ENCODE measurements around the gene LSM4.

LSM4 gene

GRCh38 chr19:18292810-18293641 lies 29.9 kb downstream of the LSM4 start:
- no peak for DNase-seq (ENCODE audit: low read depth in 2 of 2)

GRCh38 chr19:18292462-18292809 lies 30.4 kb downstream of the LSM4 start:
- no peak for DNase-seq (ENCODE audit: low read depth in 2 of 2)

GRCh38 chr19:18291590-18292461 lies 31.1 kb downstream of the LSM4 start:
- peak; percentile 75 to 87 for DNase-seq (ENCODE audit: low read depth in 2 of 2)

DNA sequence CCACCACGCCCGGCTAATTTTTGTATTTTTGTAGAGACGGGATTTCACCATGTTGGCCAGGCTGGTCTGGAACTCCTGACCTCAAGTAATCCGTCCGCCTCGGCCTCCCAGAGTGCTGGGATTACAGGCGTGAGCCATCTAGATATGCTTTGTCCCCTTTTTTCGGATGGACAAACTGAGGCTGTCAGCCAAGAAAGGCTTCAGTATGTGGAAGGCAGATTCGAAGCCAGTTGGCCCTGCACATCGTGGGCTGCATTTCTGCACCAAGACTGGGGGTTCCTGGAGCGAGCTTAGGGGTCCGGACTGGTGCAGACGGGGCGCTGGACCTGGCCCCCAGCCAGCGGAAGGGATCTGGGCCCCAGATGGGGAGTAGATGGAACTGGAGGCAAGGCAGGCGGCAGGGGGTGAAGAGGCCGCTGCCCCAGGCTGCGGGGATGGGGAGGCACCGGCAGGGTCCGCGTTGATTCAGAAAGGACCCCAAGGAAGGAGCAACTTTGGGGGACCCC lies 31.8 kb downstream of the LSM4 start:
- DNase-seq (ENCODE audit: low read depth in 2 of 2) = no peak

DNA sequence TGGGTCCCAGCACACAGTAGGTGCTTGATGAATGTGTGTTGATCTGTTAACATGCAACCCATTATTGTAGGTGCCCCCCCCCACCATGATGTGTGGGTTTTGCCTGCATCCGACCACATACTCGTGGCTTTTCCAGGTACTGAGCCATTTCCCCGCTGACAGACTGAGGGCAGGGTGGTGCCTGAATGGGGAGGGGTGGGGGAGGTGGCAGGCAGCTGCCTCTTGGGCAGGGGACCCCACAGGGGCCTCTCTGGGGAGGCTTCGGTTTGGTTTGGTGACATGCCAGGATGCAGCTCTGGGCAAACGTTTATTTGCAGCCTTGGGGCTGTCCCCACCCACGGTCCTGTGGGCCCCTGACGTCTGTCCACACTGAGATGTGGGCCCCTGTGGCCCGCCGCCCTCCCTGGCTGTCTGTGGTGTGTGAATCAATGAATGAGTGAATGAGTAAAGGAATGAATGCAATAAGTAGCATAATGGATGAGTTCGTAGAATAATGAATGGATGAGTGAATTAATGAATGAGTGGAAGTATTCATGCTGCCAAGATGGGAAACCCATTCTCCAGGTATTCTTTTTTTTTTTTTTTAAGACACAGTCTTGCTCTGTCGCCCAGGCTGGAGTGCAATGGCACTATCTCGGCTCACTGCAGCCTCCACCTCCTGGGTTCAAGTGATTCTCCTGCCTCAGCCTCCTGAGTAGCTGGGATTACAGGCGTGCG lies 32.4 kb downstream of the LSM4 start:
- peak; percentile 85 to 87 for DNase-seq (ENCODE audit: low read depth in 2 of 2)

DNA sequence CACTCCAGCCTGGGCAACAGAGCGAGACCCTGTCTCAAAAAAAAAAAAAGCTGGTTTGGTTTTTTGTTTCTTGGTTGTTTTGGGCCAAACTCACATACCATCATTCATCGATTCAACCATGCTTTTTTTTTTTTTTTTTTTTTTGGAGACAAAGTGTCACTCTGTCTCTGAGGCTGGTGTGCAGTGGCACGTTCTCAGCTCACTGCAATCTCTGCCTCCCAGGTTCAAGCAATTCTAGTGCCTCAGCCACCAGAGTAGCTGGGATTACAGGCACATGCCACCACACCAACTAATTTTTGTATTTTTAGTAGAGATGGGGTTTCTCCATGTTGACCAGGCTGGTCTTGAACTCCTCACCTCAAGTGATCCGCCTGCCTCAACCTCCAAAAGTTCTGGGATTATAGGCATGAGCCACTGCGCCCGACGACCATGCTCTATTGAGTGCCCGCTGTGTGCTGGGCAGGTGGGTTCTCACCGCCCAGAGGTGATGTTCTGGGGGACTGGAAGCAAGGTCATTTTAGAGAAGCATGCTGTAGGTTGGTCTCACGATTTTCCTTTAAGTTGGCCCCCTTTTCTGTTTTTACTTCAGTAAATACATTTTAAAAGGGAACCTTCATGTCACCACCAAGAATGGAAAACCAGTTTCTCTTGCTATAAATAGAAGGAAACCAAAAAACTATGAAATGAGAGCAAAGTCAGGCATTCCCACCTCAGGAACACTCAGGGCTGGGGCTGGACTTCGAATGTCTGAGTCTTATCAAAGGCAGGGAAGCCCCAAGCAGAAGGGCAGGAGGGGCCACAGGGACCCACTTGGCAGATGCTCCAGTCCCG lies 33.2 kb downstream of the LSM4 start:
- DNase-seq (ENCODE audit: low read depth in 2 of 2) = no peak

DNA sequence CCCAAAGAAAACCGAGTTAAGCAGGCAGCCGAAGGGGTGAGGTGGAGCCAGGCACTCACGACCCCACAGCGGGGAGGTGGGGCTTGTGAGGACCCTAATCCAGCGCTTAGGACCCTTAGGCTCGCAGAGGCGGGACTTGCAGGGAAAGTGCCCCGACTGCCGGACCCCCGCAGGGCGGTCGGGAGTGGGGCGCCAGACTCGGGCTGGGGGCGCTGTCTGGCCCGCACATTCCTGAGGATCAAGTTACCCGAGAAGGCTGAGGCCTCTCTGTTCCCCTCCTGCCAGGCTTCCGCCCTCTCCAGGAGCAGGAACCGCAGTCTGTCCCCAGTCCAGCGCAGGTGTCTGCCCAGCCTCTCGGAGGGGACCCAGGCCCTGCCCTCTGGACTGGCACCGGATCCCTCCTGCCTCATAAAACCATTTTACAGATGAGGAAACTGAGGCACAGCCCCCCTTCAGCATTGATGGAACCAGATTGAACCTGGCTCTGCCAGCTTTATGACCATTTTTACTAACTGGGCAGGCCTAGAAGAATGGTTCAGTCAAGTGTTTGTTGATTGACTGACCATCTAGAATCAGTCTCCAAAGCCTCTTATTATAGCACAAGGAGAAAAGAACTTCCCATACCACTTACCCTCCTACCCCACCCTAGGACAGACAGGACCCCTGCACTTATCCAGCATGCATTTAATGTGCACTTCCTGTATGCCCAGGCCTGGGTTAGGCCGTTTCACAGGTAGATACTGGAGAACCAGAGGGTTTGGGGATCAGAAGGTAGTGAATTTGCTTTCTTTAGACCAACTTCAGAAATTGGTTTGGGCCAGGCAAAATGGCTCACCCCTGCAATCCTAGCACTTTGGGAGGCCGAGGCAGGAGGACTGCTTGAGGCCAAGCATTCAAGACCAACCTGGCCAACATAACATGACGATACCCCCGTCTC lies 34.8 kb downstream of the LSM4 start:
- no peak for DNase-seq (ENCODE audit: low read depth in 2 of 2)

GRCh38 chr19:18286973-18287635 lies 35.8 kb downstream of the LSM4 start:
- no peak for DNase-seq (ENCODE audit: low read depth in 2 of 2)

GRCh38 chr19:18284712-18285360 lies 38.0 kb downstream of the LSM4 start:
- DNase-seq (ENCODE audit: low read depth in 2 of 2) = no peak

DNA sequence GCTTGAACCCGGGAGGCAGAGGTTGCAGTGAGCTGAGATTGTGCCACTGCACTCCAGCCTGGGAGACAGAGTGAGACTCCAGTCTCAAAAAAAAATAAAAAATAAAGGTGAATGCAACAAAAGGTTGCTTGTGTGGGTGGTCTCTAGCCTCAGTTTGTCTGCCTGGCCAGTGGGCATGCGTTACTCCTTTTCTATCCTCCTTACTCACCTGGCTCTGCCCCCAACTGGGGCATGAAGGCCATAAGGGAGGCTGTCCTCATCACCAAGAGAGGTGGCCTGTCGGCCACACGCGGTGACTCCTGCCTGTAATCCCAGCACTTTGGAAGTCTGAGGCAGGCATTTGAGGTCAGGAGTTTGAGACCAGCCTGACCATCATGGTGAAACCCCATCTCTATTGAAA lies 39.5 kb downstream of the LSM4 start:
- no peak for DNase-seq (ENCODE audit: low read depth in 2 of 2)

GRCh38 chr19:18282788-18283141 lies 40.1 kb downstream of the LSM4 start:
- no peak for DNase-seq (ENCODE audit: low read depth in 2 of 2)

DNA sequence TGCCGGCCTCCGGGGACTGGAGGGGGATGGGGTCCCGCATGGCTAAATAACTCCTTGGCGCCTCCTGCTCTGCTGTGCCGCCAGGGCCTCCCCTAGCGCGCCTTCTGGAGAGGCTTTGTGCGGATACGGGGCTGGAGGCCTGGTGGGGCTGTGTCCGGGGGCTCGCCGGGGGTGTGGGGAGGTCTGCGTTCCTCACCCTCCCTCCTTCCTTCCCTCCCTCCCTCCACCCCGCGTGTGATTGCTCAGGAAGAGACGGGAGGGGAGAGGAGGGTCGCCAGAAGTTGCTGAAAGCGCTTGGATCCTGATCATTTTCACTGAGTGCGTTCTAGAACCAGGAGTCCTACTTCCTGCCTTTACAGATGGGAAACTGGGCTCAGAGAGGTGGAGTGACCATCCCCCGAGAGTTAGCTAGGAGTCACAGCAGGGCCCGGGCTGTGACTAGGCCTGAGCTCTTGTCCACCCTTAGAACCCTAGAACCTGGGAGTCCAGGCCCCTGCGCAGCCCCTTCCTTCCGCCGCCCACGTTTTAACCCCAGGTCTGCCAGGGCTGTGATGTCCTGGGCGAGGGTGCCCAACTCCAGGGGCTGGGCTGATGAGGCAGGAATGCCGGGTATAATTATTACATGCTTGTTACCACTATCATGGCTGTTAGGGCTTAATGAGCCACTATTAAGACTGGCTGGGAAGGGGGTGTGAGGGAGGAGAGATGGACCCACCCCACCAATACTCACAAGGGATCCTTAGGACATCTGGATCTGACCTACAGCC lies 40.7 kb downstream of the LSM4 start:
- DNase-seq (ENCODE audit: low read depth in 2 of 2) = no peak

DNA sequence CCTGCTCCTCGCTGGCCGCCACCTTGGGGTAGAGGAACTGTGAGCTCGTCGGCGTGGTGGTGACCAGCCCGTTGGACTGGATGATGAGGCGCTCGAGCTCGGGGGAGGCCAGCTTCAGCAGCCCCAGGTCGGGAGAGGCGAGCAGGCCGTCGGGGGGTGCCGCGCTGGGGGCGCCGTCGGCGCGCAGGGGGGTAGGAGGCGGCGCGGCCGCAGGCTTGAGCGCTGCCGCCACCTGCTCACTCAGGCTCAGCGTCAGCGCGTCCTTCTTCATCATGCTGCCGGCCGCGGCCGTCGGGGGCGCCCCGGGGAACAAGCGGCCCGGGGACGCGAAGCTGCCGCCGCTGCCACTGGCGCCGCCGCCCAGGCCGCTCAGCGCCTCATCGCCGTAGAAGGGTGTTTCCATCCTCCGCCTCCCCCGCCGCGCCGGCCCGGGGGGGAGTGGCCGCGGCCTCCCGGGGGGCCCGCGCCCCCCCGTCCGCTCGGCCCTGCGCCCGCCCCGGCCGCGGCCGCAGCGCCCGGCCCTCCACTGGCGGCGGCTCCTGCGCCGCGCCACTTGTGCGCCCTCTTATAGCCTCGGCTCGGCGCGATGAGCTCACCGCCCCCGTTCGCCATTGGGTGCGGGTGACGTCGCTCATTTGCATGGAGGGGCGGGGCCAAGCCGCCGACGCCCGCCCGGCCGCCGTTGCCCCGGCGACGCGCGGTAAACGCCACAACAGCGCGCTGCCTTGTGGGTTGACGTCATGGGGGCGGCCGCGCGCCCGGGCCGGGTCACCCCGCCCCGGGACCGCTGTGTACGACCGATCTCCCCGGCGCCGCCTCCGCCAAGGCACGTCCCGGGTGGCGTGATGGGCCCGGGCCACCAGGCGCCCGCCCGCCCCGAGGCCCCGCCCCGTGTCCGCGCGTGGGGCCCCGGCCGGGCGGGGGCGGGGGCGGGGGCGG lies 41.5 kb downstream of the LSM4 start, which contains the start of gene JUND:
JUND (minus strand) TSS at position 541 of the 939 bp plus-strand sequence; CDS start at position 403, 138 bp downstream.
- peak; percentile 89 to 97 for DNase-seq (ENCODE audit: low read depth in 2 of 2)

- DNase-seq (ENCODE audit: low read depth in 2 of 2) = peak; percentile 55 to 77
These were observed 42.4 kb downstream of the LSM4 start for GRCh38 chr19:18280247-18281081.

GRCh38 chr19:18279516-18280246 lies 43.2 kb downstream of the LSM4 start:
- DNase-seq (ENCODE audit: low read depth in 2 of 2) = peak; percentile 86 to 88

- no peak for DNase-seq (ENCODE audit: low read depth in 2 of 2)
These were observed 43.7 kb downstream of the LSM4 start for GRCh38 chr19:18279266-18279515.
